GM12878 (cell line): ENCODE data around the gene PCDHGA1. TPM values are rescaled to one million over a fixed set of nuclear protein-coding genes. Genes with fewer than 3 reads are reported as not detected.

Experiments used
- ATAC-seq: fragments of 200-7000 bp; cut with Tn5 transposase; 3 replicates; pipeline ENCODE4 v1.9.1; 2020; ENCODE audit warnings: mild to moderate bottlenecking, moderate library complexity
- BruUV-seq: library from RNA; stranded (reverse); fragments of 400-500 nt; replicated peaks from 2 replicates; lab custom pipeline; 2021; lab: Mats Ljungman, UMichigan
- CTCF ChIA-PET: fragments of 300-600 bp; sonication (Branson Sonifier 250); formaldehyde crosslinking; extraction: SDS; loops from one replicate; lab custom pipeline; 2021; ENCODE audit warnings: inconsistent platforms; lab: Yijun Ruan, JAX
- POLR2A ChIA-PET: fragments of 350-600 bp; formaldehyde crosslinking; extraction: SDS; loops from one replicate; lab custom pipeline; 2021; ENCODE audit warnings: inconsistent platforms; lab: Charles Lee
- RAD21 ChIA-PET: fragments of 300-600 bp; sonication (Branson Sonifier 250); formaldehyde crosslinking; loops from one replicate; lab custom pipeline; 2023; ENCODE audit warnings: antibody characterized with exemption; ENCODE audit not compliant: unreplicated experiment; lab: Charles Lee
- SMC1A ChIA-PET: fragments of 300-600 bp; sonication (Branson Sonifier 250); formaldehyde crosslinking; loops from one replicate; lab custom pipeline; 2023; ENCODE audit not compliant: unreplicated experiment, uncharacterized antibody; lab: Charles Lee
- DNase-seq: peaks from one replicate; pipeline ENCODE4 v3.0.0-alpha.2; 2011; ENCODE audit warnings: low read depth, low spot score
- FAIRE-seq: peaks from 3 replicates; lab custom pipeline; 2011; peaks lifted over from hg19 to GRCh38; lab: Jason Lieb, UNC
- H2AFZ ChIP-seq: 2 replicates; pipeline ENCODE4 v1.6.0; 2011; ENCODE audit warnings: low read depth, low read length, control low read depth; ENCODE audit not compliant: control insufficient read depth
- H3K27ac ChIP-seq: 2 replicates; pipeline ENCODE4 v1.5.1; 2011; ENCODE audit warnings: control low read depth; ENCODE audit not compliant: control insufficient read depth, insufficient read depth
- H3K27me3 ChIP-seq, 2 experiments: replicated peaks in 1 of 2; 2 replicates each; pipeline versions ENCODE4 v1.6.0 to v1.6.1; 2011; ENCODE audit warnings: low read length in 1 of 2; ENCODE audit not compliant: control insufficient read depth in 2 of 2, insufficient read depth in 2 of 2
- H3K36me3 ChIP-seq, 2 experiments: 2 replicates each; pipeline ENCODE4 v1.5.1; 2011; ENCODE audit warnings: low read length in 1 of 2; ENCODE audit not compliant: control insufficient read depth in 2 of 2, insufficient read depth in 2 of 2
- H3K4me1 ChIP-seq: 2 replicates; pipeline ENCODE4 v1.6.1; 2011; ENCODE audit warnings: mild to moderate bottlenecking, low read length, moderate library complexity, mixed read lengths; ENCODE audit not compliant: control insufficient read depth, insufficient read depth
- H3K4me2 ChIP-seq: 2 replicates; pipeline ENCODE4 v1.6.0; 2011; ENCODE audit warnings: control low read depth; ENCODE audit not compliant: control insufficient read depth, insufficient read depth
- H3K4me3 ChIP-seq: fragments of 200-600 bp; sonication (generic); 2 replicates; pipeline ENCODE4 v1.5.1; 2016
- H3K79me2 ChIP-seq: 2 replicates; pipeline ENCODE4 v1.6.0; 2011; ENCODE audit warnings: low read length; ENCODE audit not compliant: control insufficient read depth, insufficient read depth
- H3K9ac ChIP-seq: 2 replicates; pipeline ENCODE4 v1.8.0; 2011; ENCODE audit warnings: low read length, control low read depth, mixed read lengths; ENCODE audit not compliant: control insufficient read depth, insufficient read depth
- H3K9me3 ChIP-seq: replicated peaks from 3 replicates; pipeline ENCODE4 v1.5.1; 2011; ENCODE audit warnings: mild to moderate bottlenecking, low read length; ENCODE audit not compliant: control insufficient read depth, insufficient read depth
- H4K20me1 ChIP-seq: 2 replicates; pipeline ENCODE4 v1.6.0; 2011; ENCODE audit not compliant: control insufficient read depth, insufficient read depth
- ASH2L ChIP-seq: fragments of 300-600, 200-600 bp; sonication (generic); IDR thresholded peaks from 2 replicates; pipeline ENCODE4 v1.6.1; 2017; ENCODE audit warnings: low read depth, mild to moderate bottlenecking, borderline replicate concordance
- BHLHE40 ChIP-seq, 2 experiments: fragments of 450-650 bp in 1 of 2; IDR thresholded peaks; 2 replicates each; pipeline ENCODE4 v1.6.1; 2011 to 2017; ENCODE audit warnings: low read depth in 2 of 2, borderline replicate concordance in 1 of 2, improper control_type of control experiment in 1 of 2, low read length in 1 of 2, mild to moderate bottlenecking in 1 of 2
- CEBPB ChIP-seq, 2 experiments: fragments of 150-350 bp in 1 of 2; IDR thresholded peaks; 2 replicates each; pipeline ENCODE4 v1.6.1; 2012 to 2014; ENCODE audit warnings: low read depth in 2 of 2, low read length in 2 of 2, borderline replicate concordance in 1 of 2, inconsistent platforms in 1 of 2
- CHD2 ChIP-seq: IDR thresholded peaks from 2 replicates; pipeline ENCODE4 v1.6.1; 2011; ENCODE audit warnings: low read depth, low read length, improper control_type of control experiment, borderline replicate concordance
- CHD4 ChIP-seq: fragments of 200-600 bp; sonication (generic); IDR thresholded peaks from 2 replicates; pipeline ENCODE4 v1.6.1; 2016; ENCODE audit warnings: mild to moderate bottlenecking
- MXI1 ChIP-seq: fragments of 150-350 bp; IDR thresholded peaks from 2 replicates; pipeline ENCODE4 v1.6.1; 2011; ENCODE audit warnings: low read depth, mild to moderate bottlenecking, inconsistent platforms, low read length, improper control_type of control experiment
- NFXL1 ChIP-seq: fragments of 450-650 bp; IDR thresholded peaks from 2 replicates; pipeline ENCODE4 v1.6.1; 2017; ENCODE audit warnings: antibody characterized with exemption, mild to moderate bottlenecking, borderline replicate concordance
- TBL1XR1 ChIP-seq: IDR thresholded peaks from 2 replicates; pipeline ENCODE4 v1.6.1; 2012; ENCODE audit warnings: low read depth, low read length, improper control_type of control experiment
- TCF12 ChIP-seq: IDR thresholded peaks from 2 replicates; pipeline ENCODE4 v1.6.1; 2011; ENCODE audit warnings: low read depth, mild to moderate bottlenecking, low read length
- TCF7 ChIP-seq: IDR thresholded peaks from 2 replicates; pipeline ENCODE4 v1.6.1; 2014; ENCODE audit warnings: antibody characterized with exemption, borderline replicate concordance
- ZBTB40 ChIP-seq: fragments of 450-650 bp; IDR thresholded peaks from 2 replicates; pipeline ENCODE4 v1.6.1; 2016; ENCODE audit warnings: mild to moderate bottlenecking, moderate library complexity, borderline replicate concordance
- WGBS: methylation state at CpG from one replicate; pipeline ENCODE4 v1.1.6; 2016; ENCODE audit warnings: low lambda C conversion rate; ENCODE audit not compliant: insufficient replicate concordance, insufficient coverage; ENCODE audit errors: missing lambda C conversion rate; 5-methylcytosine and 5-hydroxymethylcytosine counted together
- in situ Hi-C: fragments of 300-500 bp; cut with MboI; formaldehyde crosslinking; loops from 9 replicates; pipeline ENCODE4 v1.14.3; 2018; ENCODE audit warnings: mixed read lengths
- intact Hi-C: fragments of 100-400 bp; cut with micrococcal nuclease; formaldehyde crosslinking; loops from one replicate; pipeline ENCODE4 v1.14.2; 2022; ENCODE audit not compliant: unreplicated experiment
- polyA plus RNA-seq, 11 experiments: library from polyadenylated mRNA; depleted of rRNA in 4 of 11; unstranded in 6 of 11; stranded (reverse) in 5 of 11; fragments of >200 nt; fragmentation: Nextera tagmentation in 4 of 11; fragmentation: Illumina TruSeq in 1 of 11; extraction: Ambion mirVana in 4 of 11; extraction: Trizol in 1 of 11; gene quantifications; 1 replicate in 1 of 11; 2 replicates in 10 of 11; pipeline versions ENCODE4 v1.2.1 to v1.2.3, GENCODE V29; 2011 to 2016; ENCODE audit warnings: inconsistent platforms in 2 of 11, missing spikeins in 2 of 11, low read depth in 1 of 11
- total RNA-seq, 4 experiments: library from RNA; depleted of rRNA in 3 of 4; stranded (reverse); fragments of >200 nt in 3 of 4; fragmentation: Illumina TruSeq in 1 of 4; extraction: Trizol in 1 of 4; gene quantifications; 2 replicates each; pipeline versions ENCODE4 v1.2.1 to v1.2.3, GENCODE V29; 2013 to 2021

The PCDHGA1 gene
- total and polyA plus RNA-seq, 10 of the 15 experiments (the other 5 are each of a cell fraction or from before 2014, with no cell fraction given), result 0.02 to 0.51 (median 0.19) TPM; not detected in 3

GRCh38 chr5:141525653-141526052, 195.3 kb downstream of the PCDHGA1 start:
- H3K79me2 ChIP-seq, result no peaks in the 10 kb centered on the region
- RAD21 ChIA-PET, result interaction anchor here (0.7 to 6.2 kb wide), 5 partner anchors 14 to 105 kb away, joined by 4 to 66 read pairs (median 19); partner anchors contain the start of genes PCDHGA11 and PCDHGC3
- no peaks in the 10 kb centered on the region for H3K27me3 ChIP-seq
- H3K36me3 ChIP-seq, result peaks cover 14 to 43% of the 10 kb centered on the region in 2 experiments
- no peak overlapping the region for H3K9ac ChIP-seq
- POLR2A ChIA-PET, result no interaction called here
- no peak overlapping the region for H3K4me3 ChIP-seq
- H3K9me3 ChIP-seq, result no peaks in the 10 kb centered on the region
- CTCF ChIA-PET, result interaction anchor here (0.6 to 11.2 kb wide), 16 partner anchors 8 to 112 kb away, joined by 3 to 194 read pairs (median 16); partner anchors contain the start of genes PCDHGA10, PCDHGA11, PCDHGA12 and PCDHGC3
- no peaks in the 10 kb centered on the region for H4K20me1 ChIP-seq
- no peak overlapping the region for H3K4me2 ChIP-seq
- no TSS peak for BruUV-seq
- no peak overlapping the region for H3K27ac ChIP-seq
- no peak for TF ChIP-seq CHD4
- TF ChIP-seq BHLHE40 (IDR thresholded peaks at IDR 0.05; ENCODE audit: borderline replicate concordance in 1 of 2, low read depth in 2 of 2, low read length in 1 of 2), result no peak
- TF ChIP-seq CHD2, result no peak
- TF ChIP-seq CEBPB (IDR thresholded peaks at IDR 0.05; ENCODE audit: borderline replicate concordance in 1 of 2, low read depth in 2 of 2, low read length in 2 of 2), result no peak
- TF ChIP-seq TCF7, result no peak
- no peak for TF ChIP-seq TCF12
- TF ChIP-seq ASH2L, result no peak
- no peak for TF ChIP-seq MXI1
- no peak for TF ChIP-seq NFXL1
- no peak for TF ChIP-seq ZBTB40
- TF ChIP-seq TBL1XR1, result no peak
- no peak overlapping the region for H2AFZ ChIP-seq
- no peak for DNase-seq
- H3K4me1 ChIP-seq, result peaks cover 34% of the 10 kb centered on the region
- SMC1A ChIA-PET, result interaction anchor here (0.6 to 13.7 kb wide), 10 partner anchors 14 to 112 kb away, joined by 3 to 176 read pairs (median 6); partner anchors contain the start of genes PCDHGA10, PCDHGA11, PCDHGA12 and PCDHGC3
- in situ Hi-C loops (loop anchor here (5.0 kb wide), 1 partner anchor 48 kb away; the partner anchor contains the start of gene PCDHGC3), intact Hi-C loops (no loop called here)
- WGBS, result 87% methylated on average over 7 of the region's 7 CpGs
- no peak for ATAC-seq
- FAIRE-seq, result no peak
